Measurements from ENCODE around the gene OPALIN.

OPALIN gene

DNA sequence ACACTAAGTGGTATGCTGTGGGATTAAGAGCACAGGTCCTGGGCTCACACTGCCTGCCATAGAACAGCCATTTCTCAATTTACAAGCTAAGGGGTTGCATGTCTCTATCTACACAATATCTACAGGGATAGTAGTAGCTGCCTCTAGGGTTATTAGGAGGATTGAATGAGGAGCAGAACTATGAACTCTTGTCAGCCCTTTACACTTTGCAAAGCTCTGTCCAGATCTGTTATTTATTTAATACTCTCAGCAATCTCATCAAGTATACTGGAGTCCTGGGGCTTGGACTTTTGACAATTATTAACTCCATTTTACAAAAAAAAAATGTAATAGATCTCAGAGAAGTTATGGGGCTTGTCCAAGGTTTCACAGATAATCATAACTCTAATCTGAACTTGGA is 6.8 kb downstream of the OPALIN start:
- no peak overlapping the region for H3K4me3 ChIP-seq (ENCODE audit: low read length)
- no peak for DNase-seq (ENCODE audit: low read depth)
- TF ChIP-seq, protein P1, sequence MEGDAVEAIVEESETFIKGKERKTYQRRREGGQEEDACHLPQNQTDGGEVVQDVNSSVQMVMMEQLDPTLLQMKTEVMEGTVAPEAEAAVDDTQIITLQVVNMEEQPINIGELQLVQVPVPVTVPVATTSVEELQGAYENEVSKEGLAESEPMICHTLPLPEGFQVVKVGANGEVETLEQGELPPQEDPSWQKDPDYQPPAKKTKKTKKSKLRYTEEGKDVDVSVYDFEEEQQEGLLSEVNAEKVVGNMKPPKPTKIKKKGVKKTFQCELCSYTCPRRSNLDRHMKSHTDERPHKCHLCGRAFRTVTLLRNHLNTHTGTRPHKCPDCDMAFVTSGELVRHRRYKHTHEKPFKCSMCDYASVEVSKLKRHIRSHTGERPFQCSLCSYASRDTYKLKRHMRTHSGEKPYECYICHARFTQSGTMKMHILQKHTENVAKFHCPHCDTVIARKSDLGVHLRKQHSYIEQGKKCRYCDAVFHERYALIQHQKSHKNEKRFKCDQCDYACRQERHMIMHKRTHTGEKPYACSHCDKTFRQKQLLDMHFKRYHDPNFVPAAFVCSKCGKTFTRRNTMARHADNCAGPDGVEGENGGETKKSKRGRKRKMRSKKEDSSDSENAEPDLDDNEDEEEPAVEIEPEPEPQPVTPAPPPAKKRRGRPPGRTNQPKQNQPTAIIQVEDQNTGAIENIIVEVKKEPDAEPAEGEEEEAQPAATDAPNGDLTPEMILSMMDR (conservative IDR thresholded peaks at IDR 0.05; ENCODE audit: low read length) = no peak

DNA sequence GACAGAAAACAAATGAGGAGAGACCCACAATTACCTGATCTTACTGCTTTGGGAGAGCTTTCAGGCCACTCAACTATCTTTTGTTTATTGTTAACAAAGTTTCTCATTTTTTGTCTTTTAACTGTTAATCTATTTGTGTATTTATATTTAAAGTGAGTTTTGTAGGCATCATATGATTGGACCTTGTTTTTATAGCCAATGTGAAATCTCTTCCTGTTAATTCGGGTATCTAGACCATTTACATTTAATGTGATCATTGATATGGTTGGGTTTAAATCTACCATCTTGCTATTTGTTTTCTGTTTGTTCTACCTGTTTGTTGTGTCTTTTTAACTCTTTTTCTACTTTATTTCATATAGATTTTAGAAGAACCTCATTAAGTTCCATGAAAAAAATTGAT is 12.5 kb downstream of the OPALIN start:
- no peak for DNase-seq (ENCODE audit: low read depth)
- TF ChIP-seq, protein P1 (conservative IDR thresholded peaks at IDR 0.05; ENCODE audit: low read length) = no peak
- H3K4me3 ChIP-seq (ENCODE audit: low read length) = no peak overlapping the region

DNA sequence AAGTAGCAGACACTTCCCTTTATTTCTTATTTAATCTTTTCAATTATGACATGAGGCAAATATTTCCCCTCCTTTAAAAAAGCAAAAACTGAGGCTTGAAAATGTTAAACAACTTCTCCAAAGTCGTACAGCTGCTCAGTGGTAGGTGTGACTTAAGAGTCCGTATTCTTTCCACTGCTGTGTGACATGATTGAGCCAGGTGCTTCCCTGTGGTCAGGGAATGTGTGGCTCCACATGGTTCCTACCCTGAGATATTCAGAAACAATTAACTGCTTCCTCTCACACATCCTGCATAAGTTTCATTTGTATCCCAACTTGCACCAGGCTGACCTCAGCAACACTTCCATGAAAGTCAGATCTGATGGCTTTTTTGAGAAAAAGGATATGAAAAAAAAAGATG is 13.6 kb downstream of the OPALIN start:
- TF ChIP-seq, protein P1 (conservative IDR thresholded peaks at IDR 0.05; ENCODE audit: low read length) = no peak
- no peak for DNase-seq (ENCODE audit: low read depth)
- no peak overlapping the region for H3K4me3 ChIP-seq (ENCODE audit: low read length)

GRCh38 chr10:96344178-96344577 is 14.6 kb downstream of the OPALIN start:
- no peak for DNase-seq (ENCODE audit: low read depth)
- no peak overlapping the region for H3K4me3 ChIP-seq (ENCODE audit: low read length)
- TF ChIP-seq, protein P1 (conservative IDR thresholded peaks at IDR 0.05; ENCODE audit: low read length) = no peak

DNA sequence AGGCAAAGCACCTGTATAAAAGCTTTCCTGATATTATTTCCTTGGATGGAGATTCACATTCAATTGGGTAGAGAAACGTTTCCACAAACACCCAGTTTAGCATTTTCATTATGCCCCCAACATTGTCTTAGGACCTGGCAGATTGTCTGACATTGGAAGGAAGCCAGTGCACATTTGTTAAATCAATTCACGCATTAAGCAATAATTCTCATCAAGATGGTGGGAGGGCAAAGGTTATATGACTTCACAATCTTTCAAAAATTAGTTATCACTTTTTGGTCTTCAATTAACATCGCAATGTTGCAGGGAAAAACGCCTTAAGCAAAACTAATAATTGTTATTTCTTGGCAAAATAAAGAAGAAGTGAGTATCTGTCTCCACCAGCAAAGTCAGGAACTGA is 16.4 kb downstream of the OPALIN start:
- no peak for DNase-seq (ENCODE audit: low read depth)
- TF ChIP-seq, protein P1 (conservative IDR thresholded peaks at IDR 0.05; ENCODE audit: low read length) = no peak
- no peak overlapping the region for H3K4me3 ChIP-seq (ENCODE audit: low read length)

DNA sequence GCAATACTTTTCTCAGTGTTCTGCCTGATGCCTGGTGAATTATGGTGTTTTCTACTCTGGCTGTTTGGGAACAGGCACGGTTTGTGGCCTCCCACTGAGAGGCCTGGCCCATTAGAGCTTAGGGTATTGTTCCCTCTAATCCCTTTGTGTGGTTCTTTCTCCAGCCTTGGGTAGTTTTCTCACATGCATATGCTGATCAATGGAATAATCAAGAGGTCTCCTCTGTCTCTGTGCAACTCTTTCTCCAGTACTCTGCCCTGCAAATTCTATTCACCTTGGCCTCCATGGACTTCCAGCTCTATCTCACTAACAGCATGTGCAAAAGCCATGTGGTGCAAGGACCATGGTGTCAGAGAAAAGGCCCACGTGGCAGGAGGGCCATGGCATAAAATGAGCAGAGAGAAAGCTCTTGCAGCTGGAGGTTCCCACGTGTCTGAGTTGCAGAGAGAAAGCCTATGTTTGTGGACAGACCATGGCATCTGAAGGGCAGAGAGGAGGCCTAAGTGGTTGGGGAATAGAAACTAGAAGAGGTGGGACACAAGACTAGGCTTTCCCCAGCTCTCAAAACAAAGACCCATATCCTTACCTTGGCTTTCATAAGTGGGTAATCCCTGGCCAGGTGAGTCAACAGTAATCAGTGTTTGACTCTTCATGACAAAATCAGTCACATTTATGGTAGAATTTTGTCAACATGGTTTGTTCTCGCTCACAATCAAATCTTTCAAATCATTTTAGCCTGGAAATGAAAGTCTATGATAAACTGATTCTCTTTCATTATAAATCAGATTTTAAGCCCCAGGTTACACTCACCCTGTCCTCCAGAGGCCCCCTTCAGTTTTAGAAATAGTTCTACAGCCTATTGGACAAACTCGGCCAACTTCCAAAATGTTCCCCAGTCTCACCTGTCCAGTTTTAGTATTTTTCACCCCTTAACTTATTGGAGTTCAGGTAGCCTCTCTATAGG is 17.3 kb downstream of the OPALIN start:
- TF ChIP-seq, protein P1 (conservative IDR thresholded peaks at IDR 0.05; ENCODE audit: low read length) = no peak
- DNase-seq (ENCODE audit: low read depth) = no peak
- no peak overlapping the region for H3K4me3 ChIP-seq (ENCODE audit: low read length)
